NCI-H187 (cell line): ENCODE data around the gene GJA8.
"Not testable (repeated sequence)": the region's sequence is repeated elsewhere in the genome, so short reads cannot be mapped to it uniquely, and the experiment has no call there.

Experiments
- DNase-seq, 2 experiments: peaks; one replicate each; lab custom pipeline; 2025; lab: John Stamatoyannopoulos, UW

Gene GJA8

GRCh38 chr1:147927689-147928088, 25.1 kb downstream of the GJA8 start:
- not testable (repeated sequence) for DNase-seq

DNA sequence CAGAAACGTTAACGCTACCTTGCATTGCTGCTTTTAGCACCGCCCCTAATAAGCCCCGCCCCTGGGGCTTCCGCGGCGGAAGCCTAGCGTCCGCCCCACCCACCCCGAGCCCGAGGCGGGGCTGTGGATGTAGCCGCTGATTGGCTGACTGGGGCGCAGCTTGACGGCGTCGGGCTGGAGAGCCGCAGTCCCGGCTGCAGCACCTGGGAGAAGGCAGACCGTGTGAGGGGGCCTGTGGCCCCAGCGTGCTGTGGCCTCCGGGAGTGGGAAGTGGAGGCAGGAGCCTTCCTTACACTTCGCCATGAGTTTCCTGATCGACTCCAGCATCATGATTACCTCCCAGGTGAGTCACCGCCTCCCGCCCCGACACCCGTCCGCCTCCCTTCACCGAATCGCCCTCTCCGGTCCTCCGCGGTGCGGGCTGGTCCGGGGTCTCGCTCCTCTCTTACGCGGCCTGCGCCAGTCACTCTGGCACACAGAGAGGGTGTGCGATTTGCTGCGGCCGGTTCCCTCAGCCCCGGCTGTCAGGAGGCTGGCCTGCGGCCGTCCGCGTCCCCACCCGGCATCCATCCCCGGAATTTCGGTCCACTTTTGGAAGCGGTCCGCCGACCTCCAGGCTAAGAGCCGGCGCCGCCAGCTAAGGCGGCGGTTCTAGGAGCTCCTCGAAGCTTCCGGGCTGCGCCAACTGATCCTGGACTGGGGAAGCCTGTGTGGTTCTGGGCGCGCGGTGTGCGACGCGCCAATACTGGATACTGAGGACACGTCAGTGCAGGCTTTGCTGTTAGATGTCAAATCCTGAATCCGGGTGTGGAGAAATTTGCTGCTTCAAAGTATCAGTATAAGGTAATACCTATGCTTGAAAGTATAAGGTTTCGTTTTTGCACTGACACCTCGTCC, 25.9 kb downstream of the GJA8 start, which contains the start of gene GPR89B:
Gene GPR89B, plus strand, starts transcription at position 185 of the 897 bp plus-strand sequence. Its CDS starts 117 bp downstream, at position 302.
- DNase-seq, result peak; percentile 93 to 97

- DNase-seq, result not testable (repeated sequence)
Measured at GRCh38 chr1:147931137-147931536, 28.5 kb downstream of the GJA8 start.

GRCh38 chr1:147935296-147935695, 32.7 kb downstream of the GJA8 start:
- not testable (repeated sequence) for DNase-seq

GRCh38 chr1:147940456-147940855, 37.9 kb downstream of the GJA8 start:
- not testable (repeated sequence) for DNase-seq

DNA sequence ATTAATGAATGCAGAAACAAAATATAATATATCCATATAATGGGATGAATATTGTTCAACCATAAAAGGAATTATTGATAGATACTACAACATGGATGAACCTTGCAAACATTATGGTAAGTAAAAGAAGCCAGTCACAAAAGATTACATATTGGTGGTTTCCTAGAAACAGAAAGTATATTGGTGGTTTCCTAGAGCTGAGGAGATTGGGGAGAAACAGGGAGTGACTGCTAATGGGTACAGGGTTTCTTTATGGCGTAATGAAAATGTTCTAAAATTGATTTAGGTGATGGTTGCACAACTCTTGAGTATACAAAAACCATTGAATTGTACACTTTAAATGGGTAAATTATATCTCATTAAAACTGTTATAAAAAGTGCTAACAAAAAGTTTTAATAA, 40.0 kb downstream of the GJA8 start:
- not testable (repeated sequence) for DNase-seq

GRCh38 chr1:147949517-147949916, 46.9 kb downstream of the GJA8 start:
- DNase-seq, result not testable (repeated sequence)
